ENCODE data around the gene AAK1.
"Not testable (repeated sequence)": the region's sequence is repeated elsewhere in the genome, so short reads cannot be mapped to it uniquely, and the experiment has no call there.

AAK1 gene

DNA sequence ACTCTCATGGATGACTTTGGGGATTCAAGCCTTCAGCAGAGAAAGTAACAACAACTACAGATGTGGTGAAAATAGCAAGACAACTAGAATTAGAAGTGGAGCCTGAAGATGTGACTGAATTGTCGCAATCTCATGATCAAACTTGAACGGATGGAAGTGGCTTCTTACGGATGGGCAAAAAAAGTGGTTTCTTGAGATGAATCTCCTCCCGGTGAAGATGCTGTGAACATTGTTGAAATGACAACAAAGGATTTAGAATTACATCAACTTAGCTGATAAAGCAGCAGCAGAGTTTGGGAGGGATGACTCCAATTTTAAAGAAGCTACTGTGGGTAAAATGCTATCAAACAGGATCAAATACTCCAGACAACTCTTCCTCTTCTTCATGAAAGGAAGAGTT, 43.1 kb downstream of the AAK1 start:
- no peak for DNase-seq (ENCODE audit: low read depth)

DNA sequence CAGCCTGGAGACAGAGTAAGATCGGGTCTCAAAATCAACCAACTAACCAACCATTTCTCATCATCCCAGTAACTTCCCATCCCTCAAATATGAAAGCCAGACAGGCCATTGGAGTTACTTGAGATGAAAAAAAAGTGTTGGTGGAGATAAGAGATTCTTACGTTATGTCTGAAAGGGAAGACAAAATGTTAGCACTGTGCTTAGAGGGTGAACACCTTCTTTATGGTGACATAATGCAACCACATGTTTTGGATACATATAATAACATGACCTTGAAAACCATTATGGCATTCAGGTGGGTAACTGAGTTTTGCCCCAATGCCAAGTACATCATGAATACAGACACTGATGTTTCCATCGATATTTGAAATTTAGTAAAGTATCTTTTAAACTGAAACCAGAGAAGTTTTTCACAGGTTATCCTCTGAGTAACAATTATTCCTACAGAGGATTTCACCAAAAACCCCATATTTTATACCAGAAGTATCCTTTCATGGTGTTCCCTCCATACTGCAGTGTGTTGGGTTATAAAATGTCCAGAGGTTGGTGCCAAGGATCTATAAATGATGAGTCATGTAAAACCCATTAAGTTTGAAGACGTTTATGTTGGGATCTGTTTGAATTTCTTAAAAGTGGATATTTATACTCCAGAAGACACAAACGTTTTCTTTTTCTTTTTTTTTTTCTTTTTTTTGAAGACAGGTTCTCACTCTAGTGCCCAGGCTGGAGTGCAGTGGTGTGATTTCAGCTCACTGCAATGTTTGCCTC, 45.5 kb downstream of the AAK1 start:
- DNase-seq (ENCODE audit: low read depth), result no peak

DNA sequence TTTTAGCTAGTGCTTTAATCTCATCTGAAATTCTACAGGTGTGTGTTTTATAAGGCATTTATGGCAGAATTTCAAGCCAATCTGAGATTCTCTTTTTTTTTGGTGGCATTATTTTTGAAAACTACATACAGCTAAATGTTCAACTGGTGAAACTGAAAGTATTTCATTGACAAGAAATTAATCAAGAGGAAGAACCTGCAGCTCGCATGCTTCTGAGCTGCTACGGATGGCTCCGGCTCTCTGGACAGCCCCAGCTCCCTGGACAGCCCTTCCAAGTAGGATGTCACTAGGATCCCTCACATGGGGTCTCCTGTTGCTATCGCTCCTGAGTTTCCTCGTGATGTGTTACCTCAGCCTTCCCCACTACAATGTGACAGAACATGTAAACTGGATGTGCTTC, 46.4 kb downstream of the AAK1 start:
- DNase-seq (ENCODE audit: low read depth), result no peak

DNA sequence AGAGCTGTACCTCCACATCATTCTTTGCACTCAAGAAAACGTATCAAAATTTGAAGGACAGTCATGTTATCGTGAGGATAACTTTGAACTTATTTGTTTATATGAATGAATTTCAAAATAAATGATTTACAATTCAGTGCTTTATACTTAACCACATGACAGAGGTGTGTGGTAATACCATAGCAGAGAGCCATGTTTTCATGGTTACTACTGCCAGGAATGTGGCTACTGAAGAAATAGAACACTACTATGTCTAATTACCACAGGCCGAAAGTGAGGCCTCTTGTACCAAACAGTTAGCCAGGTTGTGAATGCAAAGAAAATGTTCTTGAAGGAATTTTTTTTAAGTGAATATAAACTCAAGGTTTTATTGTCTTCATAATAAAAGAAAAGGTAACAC, 49.2 kb downstream of the AAK1 start:
- DNase-seq (ENCODE audit: low read depth), result no peak

DNA sequence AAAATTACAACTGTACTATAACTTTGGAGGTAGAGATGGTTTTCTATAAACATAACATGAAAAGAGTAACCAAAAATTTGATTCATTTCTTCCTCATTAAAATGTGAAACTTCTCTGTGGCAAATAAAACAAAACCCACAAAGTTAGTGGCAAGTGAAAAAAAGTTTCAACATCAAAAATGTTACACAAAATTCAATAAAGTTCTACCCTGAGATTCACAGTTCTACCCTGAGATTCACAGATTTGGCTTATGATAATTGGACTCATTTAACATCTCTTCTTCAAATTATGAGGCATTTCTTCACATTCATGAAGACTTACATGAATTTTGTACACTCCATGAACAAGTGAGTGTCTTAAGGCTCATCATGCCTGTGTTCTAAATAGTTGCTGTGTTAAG, 51.0 kb downstream of the AAK1 start:
- no peak for DNase-seq (ENCODE audit: low read depth)

DNA sequence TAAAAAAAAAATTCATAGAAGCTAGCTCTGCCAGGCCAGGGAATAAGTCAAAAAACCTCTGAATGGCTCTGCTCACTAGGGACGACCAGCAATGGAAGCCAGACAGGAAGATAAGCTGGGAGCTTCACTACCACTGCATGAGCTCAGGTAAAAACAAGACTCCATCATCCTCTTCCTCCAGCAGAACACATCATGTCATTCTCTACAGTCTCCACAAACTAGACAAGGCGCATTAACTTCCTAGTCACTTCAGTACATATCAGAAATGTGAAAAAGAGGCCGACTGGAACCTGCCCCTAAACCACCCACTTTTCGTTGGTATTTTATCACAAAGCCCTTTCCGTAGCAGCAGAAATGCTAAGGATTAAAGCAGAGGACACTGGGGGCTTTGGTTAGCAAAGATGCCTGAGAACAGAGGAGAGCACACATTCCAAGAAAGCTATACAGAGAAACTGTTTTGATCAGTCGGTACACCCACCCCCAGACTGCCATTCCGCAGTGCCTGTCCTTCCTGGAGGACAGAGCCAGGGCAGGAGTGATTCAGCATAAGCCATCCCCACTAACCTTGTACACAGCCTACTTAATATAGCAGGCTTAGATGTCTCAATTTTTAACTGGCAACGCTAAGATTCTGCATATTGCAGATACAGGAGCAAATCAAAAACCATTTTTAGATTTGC, 53.4 kb downstream of the AAK1 start:
- DNase-seq (ENCODE audit: low read depth), result no peak

DNA sequence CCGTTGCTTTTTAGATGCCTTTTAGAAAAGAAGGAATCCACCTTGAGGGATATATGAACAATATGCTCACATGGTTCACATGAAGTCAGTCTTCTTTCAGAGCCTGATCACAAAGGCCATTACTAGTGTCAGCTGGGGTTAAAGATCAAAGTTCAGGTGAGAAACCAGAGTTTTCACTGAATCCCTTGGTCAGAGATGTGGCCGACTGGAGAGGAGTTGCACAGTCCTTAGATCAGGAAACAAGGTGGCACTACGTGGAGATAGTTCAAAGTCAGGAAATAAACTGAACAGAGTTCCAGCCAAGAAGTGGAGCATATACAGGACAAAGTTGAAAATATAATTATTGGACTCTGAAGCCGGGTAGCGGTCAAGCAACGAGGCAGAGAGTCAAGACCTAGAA, 54.6 kb downstream of the AAK1 start:
- no peak for DNase-seq (ENCODE audit: low read depth)

DNA sequence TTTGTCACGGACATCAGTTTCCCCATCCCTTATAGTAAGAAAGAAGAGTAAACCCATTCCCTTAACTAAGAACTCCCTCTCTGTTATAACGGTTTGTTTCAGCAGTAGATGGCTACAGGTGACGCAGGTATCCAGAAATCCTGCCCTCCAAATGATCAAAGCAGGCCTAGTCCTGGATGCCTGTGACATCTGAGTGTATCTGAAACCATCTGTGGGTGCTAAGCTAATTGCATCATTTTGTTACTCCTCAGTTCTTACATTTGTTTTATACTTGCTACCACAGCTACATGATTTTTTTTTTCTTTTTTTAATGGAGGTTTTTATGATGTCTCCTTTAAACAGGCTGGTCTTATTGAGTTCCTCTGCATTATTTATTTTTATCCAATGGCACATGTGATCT, 55.1 kb downstream of the AAK1 start:
- no peak for DNase-seq (ENCODE audit: low read depth)

DNA sequence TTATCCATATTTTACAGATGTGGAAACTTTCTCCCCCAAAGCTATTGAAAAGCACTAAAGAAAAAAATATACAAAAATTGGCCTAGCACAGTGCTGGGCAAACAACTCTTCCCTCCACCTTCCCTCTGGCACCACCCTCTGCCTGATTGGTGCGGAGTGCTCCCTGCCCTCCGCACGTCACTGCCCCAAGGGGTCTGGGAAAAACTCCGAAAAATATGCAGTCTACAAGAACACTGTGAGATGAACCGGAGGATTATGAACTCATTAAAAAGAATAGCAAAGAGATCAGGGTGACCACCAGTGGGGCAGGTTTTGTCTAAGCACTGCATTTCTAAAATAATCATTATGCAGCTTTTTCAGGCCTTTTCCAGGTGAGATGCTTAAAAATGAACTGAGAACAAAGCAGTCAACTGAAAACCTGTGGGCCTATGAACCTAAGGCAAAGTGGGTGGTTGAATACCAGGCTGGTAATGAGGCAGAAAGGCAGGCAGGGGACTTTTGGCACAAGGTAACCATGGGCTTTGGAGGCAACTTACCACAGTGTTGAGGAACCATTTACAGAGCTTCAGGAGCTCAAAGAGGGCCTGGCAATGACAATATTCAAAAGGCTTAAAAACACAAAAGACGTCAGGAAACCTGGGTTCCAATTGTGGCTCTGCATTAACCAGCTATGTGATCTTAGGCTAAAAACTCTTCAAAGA, 57.5 kb downstream of the AAK1 start:
- no peak for DNase-seq (ENCODE audit: low read depth)

DNA sequence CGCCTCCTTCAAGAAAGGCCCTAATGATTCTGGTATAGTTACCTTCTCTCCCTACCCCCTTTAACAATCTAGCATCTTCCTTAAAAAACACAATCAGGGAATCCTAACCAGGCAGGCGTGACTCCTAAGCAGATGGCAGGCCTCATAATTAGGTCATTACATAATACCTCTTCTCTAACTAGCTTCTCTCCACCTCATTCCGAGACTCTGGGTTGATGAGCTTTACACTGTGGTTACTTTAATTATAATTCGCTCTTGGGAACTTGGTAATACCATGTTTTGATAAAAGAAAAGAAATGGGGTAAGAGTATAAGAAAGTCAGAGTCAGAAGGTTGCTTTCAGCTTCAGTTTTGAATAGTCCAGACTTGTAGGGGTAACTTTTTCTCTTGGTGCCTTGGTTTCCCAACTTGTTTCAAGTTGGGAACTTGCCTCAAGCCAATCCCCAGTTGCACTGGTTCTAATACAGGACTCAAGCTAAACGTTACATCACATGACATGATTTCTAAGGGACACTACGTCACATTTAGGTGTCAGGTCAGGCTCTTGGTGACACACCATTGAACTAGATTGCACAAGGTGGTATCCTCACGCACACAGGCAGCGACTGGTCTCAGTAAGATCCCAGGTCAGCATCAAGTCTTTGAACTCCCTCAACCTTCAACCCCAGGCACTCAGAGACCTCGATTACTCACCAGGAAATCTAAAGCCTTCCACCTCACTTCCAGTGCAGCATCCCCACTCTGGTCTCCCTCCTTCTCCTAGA, 59.2 kb downstream of the AAK1 start:
- no peak for DNase-seq (ENCODE audit: low read depth)

DNA sequence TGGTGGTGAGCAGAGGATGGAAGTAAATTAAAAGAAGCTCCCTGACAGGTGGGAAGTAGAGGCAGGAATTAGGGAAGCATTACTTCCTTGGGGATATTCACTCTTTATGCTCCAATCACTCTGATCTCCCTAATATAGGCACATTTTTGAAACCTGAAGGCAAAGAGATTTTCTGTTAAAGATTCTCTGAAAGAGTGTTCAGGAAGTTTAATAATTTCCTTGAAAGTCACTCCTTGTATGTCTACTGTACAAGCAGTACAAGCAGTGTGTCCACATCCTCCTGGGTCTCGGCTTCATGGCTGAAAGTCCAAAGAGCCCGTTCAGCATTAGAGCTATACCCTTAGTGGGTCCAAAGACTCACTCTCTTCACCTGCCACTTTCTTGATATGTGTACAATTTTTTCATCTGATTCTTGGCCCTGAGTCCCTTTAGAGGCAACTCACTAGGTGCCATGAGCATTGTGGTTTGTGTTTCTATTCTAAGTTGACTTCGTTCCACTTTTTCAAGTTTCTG, 60.2 kb downstream of the AAK1 start:
- DNase-seq (ENCODE audit: low read depth), result no peak

DNA sequence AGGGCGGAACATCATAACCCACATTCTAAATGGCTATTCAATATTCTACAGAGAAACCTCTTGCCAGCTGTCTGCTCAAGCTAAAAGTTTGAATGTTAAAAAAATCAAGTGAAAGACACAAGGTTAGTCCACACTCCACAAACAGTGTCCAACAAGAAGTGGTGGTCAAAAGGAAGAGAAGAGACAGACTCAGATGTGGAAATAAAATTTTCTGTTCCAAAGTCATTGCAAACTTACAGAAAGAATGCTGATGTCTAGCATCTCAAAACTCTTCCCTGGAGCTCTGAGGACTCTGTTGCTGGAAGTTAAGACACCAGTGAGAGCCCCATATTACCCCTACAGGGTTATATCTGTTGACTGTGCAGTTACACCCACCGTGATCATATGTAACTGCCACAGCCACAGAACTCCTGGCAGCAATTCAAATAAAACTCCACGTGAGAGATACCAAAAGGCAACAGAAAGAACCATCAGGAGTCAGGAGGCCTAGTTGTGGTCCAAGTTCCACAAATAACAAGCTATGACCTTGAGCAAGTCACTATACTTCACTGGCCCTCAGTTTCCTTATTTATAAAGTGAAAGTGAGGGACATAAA, 60.9 kb downstream of the AAK1 start:
- DNase-seq (ENCODE audit: low read depth), result no peak

DNA sequence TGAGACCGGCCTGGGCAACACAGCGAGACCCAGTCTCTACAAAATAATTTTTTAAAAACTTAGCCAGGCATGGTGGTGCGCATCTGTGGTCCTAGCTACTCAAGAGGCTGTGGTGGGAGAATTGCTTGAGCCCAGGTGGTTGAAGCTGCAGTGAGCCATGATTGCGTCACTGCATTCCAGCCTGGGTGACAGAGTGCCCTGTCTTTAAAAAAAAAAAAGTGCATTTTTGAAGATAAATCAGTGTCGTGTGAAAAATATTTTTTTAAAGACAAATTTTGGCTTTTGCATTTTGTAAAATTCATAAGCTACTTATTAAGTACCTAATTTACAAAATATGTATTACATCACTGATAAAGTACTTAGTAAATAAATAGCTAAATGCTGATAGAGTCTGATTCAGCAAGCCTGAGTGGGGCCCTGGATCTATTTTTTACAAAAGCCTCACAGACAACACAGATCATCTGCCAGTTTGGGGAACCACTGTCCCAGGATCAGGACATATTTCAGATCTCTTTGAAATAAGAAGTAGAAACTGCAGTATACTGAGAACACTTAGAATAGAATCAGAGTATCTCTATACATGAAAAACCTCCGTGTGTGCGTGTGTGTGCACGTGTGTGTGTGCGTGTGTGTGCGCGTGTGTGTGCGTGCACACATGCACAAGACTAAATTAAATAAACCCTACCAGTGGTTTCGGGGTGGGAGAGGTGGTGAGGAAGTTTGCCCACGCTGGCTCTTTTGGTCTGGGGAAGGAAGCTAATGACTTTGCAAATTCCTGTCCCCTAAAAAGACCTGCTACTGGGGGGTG, 61.6 kb downstream of the AAK1 start:
- DNase-seq (ENCODE audit: low read depth), result no peak

DNA sequence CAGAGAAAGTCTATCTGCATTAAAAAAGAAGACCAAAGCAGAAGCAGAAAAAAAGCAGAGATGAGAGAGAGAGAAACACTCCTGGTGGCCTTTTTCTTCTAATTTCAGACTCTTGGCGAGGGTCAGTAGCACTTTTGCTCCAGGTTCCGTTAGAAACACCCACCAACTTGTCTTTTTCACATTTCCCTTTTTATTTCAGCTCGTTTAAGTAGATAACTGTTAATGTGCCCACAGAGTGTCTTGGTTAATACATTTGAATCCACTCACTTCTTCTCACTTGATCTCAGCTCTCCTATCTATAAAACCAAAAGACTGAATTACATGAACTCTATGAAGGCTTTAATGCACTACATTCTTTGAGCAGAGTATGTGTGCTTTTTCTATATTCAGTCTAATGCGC, 63.1 kb downstream of the AAK1 start:
- DNase-seq (ENCODE audit: low read depth), result no peak

DNA sequence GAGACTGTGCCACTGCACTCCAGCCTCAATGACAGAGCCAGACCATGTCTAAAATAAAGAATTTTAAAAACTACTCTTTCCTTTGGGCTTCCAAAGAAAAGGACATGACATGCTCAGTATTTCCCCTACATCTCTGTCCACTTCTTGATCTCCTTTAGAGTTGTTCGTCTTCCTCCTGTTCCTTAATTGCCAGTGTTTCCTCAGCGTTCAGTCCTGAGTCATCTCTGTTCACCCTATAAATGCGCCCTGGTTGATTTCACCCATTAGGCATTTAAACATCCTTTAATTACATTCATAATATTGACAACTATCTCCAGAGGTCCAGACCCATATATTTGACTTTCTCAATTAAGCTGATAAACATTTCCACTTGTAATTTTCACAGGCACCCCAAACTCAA, 64.0 kb downstream of the AAK1 start:
- no peak for DNase-seq (ENCODE audit: low read depth)

DNA sequence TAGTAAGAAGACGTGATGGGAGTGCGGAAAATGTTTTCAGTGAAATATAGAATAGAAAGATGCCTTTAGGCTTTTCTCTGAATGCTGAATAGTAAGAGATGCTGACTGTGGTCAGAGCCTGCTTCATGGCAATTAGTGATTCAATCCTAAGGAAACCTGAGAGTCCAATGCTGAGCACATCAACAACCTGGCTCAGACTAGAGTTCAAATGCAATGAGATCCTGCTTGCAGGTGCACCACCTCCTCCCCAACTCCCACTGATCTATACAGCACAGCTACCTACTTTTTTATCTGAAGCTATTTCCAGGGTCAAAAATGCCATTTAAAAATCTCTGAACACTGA, 65.4 kb downstream of the AAK1 start:
- no peak for DNase-seq (ENCODE audit: low read depth)

DNA sequence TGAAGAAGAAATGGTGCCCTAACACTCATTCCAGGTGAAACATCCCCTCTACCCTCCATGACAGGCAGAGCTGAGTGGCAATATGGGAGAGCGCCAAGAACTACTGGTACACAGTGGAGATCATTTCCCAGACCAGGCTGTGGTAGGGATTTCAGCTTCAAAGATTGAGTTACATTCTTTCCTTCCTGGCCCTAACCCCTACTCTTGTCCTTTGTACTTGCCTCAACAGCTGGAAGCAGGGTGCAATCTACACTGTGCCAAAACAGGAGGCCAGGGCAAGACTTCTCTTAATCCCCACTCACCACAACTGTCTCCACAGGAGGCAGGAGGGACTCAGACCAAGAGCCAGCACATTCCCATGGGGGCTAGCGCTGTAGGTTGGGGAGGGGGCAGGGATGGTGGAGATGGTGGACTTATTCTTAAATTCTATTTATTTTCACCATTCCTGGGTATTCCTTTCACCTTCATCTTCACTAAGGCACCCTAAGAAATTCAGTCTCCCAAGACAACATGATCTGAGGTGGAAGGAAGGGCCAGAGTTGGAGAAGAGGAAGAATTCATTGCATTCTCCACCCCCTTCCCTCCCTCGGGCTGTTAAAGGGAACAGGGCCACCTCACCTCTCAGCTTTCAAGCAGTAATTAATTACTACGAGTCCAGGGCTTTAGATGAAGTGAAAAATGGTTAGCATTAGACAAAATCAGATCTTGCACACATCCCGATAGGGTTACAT, 65.9 kb downstream of the AAK1 start:
- no peak for DNase-seq (ENCODE audit: low read depth)

DNA sequence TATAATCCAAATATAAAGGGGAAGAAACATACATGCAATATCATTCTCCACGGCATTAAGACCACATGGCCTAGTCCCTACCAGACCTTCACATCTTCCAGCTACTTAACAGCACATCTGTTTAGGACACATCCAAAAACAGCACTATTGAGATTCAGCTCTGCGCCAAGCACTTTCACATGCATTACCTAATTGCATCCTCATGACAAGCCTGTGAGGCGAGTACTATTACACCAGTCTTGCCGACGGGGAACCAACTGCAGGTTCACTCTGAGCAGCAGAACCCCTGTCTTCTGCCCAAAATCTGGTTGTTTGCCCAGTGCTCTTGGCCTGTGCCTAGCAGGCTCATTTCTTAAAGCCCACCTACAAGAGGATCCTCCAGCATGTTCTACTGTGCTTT, 66.7 kb downstream of the AAK1 start:
- DNase-seq (ENCODE audit: low read depth), result no peak

DNA sequence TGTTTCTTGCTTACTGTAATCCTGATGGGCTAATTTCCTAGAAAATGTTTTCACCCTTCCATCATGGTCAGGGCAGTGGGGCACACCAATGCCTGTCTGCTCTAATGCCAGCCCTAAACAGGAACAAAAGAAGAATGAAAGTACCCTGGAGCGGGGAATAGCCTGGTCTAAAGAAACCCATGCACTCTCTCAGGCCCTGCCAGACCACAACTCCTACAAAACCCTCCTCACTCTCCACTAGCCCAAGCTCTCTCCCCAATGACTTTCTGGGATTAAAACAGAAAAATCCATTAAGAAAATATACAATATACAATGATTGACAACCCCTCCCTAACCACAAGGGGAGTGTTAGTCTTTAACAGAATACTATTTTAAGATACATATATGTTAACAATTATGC, 67.6 kb downstream of the AAK1 start:
- no peak for DNase-seq (ENCODE audit: low read depth)

DNA sequence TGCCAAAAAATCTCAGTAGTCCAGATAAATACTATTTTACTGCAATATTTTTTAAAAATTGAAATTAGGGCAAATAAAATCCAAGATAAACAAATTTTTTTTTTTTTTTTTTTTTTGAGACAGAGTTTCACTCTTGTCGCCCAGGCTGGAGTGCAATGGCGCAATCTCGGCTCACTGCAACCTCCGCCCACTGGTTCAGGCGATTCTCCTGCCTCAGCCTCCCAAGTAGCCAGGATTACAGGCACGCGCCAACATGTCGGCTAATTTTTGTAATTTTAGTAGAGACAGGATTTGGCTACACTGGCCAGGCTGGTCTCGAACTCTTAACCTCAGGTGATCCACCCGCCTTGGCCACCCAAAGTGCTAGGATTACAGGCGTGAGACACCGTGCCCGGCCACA, 68.2 kb downstream of the AAK1 start:
- not testable (repeated sequence) for DNase-seq (ENCODE audit: low read depth)

DNA sequence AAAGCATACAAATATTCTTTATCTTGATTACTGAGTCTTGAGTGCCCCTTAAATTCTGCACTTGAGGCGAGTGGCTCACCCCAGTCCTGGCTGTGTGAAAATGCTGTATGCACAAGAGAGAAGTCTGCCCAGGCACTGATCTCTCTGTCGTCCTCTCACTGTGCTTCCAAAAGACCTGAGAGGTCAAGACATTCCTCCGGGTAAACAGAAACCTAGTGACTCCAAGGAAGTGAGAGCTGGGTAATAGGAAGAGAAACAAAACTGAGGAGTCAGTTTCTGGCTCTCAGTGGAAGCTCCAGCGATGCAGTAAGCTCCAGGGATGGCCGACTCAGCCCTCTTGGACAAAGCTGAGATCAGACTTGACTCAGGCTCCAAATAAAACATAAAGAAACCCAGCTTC, 70.9 kb downstream of the AAK1 start:
- DNase-seq (ENCODE audit: low read depth), result no peak
